ENCODE results near the gene SLCO4A1.

DNA sequence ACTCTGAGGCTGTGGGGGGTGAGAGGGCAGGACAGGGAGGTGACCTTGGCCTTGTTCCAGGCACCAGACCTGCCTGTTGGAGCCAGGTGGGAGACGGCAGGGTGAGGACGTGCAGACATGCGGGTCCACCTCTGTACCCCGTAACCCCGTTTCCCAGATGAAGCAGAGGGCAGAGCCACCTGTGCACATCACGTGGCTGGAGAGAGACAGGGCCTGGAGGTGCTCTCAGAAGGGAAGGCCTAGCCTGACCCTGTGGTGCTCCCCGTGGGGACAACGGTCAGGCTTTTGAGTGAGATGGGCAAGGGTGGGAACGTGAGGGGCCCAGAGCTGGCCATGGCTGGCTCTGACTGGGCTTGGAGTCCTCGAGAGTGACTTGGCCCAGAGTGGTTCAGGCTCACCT, 72.9 kb downstream of the SLCO4A1 start:
- TF ChIP-seq, protein P1, sequence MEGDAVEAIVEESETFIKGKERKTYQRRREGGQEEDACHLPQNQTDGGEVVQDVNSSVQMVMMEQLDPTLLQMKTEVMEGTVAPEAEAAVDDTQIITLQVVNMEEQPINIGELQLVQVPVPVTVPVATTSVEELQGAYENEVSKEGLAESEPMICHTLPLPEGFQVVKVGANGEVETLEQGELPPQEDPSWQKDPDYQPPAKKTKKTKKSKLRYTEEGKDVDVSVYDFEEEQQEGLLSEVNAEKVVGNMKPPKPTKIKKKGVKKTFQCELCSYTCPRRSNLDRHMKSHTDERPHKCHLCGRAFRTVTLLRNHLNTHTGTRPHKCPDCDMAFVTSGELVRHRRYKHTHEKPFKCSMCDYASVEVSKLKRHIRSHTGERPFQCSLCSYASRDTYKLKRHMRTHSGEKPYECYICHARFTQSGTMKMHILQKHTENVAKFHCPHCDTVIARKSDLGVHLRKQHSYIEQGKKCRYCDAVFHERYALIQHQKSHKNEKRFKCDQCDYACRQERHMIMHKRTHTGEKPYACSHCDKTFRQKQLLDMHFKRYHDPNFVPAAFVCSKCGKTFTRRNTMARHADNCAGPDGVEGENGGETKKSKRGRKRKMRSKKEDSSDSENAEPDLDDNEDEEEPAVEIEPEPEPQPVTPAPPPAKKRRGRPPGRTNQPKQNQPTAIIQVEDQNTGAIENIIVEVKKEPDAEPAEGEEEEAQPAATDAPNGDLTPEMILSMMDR (conservative IDR thresholded peaks at IDR 0.05; ENCODE audit: low read depth, low read length) = no peak
- TF ChIP-seq EZH2 (IDR thresholded peaks at IDR 0.05; ENCODE audit: borderline replicate concordance, low read depth, low read length, poor library complexity, severe bottlenecking) = no peak
